SK-N-MC (cell line): ENCODE measurements around the gene MRGPRF.

ENCODE experiments used
- EZH2 ChIP-seq: fragments of 200-600 bp; sonication (generic); IDR thresholded peaks from one replicate; pipeline ENCODE4 v1.6.1; 2017; ENCODE audit warnings: antibody characterized with exemption
- POLR2AphosphoS5 ChIP-seq: IDR thresholded peaks from 2 replicates; pipeline ENCODE4 v1.6.1; 2012; ENCODE audit warnings: mild to moderate bottlenecking, low read depth, low read length, borderline replicate concordance

DNA sequence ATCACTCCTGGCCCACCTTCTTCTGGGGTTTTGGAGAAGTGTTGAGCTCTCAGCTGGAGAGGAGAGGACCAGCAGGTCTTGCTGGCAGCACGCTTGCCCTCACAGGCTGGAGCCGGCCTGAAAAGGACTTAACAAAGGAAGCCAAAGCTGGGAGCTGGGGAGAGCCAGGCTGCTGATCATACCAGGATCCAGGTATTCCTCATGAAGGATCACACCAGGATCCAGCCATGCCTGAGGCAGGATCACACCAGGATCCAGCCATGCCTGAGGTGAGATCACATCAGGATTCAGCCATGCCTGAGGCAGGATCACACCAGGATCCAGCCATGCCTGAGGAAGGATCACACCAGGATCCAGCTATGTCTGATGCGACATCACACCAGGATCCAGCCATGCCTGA lies 49.3 kb downstream of the MRGPRF start:
- TF ChIP-seq POLR2AphosphoS5 = no peak
- no peak for TF ChIP-seq EZH2
